ENCODE measurements around the gene CNTN6.

CNTN6 gene

DNA sequence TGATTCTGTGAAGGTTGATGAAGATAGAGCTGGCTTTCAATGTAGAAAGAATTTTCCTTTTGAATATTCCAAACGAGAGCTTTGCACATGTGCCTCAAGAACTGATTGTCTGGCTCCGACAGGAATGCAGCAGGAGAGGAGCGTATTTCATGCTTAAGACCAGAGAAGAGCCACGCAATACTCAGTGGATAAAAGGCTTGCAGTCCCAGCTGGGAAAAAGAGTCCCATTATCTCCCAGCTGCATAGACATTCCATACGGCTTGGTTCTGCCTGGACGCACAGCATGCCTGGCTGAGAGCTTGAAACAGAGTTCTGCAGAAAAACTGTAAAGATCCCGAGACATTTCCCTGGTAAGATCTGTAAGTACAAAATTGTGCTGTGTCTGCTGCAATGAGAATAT is at the start of gene CNTN6:
Gene CNTN6 (plus strand): TSS at position 254 of the 400 bp plus-strand sequence. CDS start 54,985 bp downstream, outside the sequence.
- DNase-seq = no peak

DNA sequence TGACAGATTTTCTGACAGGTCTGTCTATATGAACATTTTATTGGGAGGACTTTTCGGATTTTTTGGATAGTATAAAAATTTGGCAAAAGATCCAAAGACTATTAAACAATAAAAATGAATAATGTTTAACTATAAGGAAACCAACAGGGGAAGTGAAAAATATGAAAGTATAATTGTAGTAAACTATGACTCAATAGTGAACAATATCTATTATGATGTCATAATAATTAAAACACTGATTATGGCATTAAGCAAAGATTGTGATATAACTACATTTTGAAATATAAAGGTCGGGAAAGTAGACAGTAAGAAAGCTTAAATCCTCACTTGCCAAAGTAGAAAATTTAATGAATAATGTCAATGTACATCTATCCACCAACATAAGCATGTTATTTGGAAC is 44.3 kb upstream of the CNTN6 start:
- no peak for DNase-seq

DNA sequence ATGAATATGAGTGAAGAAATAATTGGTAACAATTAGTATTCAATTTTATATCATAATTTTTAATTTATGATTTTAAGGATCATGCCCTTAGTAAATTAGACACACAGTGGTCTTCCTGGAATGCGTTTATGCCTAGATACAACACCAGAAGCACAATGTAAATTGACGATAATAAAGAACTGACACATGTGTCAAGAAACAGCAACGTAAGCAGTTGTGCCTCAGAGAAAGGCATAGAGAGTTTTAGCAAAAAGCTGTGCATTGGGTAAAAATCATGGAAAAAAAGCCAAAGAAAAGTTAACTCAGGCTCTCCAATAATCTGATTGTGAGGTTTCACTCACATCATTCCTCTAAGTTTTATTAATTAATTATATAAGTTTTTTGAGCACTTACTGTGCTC is 37.0 kb upstream of the CNTN6 start:
- DNase-seq = no peak

DNA sequence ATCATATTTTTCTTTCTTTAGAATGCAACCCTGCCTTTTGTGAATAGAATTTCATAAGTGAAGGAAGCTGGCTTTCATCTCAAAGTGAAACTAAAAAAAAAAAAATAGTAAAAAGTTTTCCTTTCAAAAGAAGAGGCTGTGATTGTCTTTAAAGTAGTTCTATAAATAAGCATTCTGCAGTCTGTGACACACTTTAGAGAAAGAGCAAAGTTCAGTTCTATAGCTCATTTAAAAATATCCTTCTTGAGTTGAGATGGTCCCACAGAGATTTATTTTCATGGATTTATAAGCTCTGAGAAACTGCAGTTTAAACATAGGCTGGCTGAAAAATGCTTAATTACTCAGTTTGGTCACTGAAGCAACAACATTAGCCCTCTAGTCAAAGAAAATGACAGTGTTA is 36.1 kb upstream of the CNTN6 start:
- no peak for DNase-seq

DNA sequence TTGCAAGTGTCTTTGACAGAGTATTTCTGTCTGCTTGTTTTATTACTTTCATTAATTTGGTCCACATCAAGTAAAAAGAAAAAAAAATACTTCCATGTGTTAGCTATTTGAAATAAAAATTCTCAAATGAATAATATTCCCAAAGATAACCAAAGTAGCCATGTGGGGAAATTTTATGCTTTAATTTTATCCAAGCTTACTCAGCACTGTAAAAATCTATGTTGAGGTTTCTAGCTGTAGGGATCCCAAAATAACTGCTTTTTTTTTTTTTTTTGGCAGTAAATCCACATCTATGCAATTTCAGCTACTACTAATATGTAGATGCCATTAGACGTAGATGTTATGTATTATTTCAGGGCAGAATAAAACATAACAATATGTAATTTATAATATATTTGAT is 35.4 kb upstream of the CNTN6 start:
- DNase-seq = no peak

DNA sequence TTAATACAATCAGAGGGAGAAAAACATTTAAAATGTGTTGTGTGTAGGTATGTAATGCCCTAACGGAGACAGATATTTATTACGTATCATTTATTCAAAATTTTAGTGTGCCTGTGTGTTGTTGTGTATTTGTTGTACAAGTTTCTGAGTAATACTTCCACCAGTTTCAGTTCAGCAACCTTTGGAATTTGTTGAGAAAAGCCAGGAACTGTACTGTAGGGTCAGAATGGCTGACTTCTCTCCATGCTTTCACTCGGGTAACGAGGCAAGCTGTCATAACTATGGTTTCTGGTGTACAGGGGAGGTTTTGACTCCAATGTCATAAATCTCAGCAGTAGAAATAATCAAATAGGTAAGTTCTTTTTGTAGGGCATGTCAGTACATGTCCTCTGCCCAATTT is 23.8 kb upstream of the CNTN6 start:
- no peak for DNase-seq

DNA sequence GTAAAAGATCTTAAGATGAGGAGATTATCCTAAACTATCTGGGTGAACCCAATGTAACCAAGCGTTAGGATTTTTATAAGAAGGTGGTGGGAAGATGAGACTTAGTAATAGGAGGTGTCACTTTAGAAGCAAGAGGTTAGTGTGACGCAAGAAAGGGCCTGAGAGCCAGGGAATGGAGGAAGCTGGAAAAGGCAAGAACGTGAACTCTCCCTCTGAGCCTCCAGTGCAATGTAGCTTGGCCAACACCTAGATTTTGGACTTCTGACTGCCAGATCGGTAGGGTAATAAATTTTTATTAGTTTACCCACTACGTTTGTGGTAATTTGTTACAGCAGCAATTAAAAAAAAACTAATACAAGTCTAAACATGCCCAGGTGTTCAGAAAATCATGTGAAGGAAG is 20.8 kb upstream of the CNTN6 start:
- DNase-seq = no peak

DNA sequence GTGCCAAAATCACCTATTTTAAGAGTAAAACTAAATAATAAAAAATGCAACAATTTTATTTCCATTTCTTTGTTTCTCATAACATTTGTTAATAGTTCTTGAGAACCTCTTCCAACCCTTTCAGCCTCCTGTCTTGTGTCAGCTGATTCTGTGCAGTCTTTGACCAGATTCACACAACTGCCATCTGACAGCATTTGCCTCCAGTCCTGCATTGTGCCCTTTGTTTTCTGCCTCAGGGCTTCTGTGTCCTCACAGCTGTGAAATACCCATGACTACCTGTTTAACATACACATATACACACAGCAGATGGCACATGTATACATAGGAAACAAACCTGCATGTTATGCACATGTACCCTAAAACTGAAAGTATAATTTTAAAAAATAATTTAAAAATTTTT is 13.2 kb upstream of the CNTN6 start:
- DNase-seq = no peak

DNA sequence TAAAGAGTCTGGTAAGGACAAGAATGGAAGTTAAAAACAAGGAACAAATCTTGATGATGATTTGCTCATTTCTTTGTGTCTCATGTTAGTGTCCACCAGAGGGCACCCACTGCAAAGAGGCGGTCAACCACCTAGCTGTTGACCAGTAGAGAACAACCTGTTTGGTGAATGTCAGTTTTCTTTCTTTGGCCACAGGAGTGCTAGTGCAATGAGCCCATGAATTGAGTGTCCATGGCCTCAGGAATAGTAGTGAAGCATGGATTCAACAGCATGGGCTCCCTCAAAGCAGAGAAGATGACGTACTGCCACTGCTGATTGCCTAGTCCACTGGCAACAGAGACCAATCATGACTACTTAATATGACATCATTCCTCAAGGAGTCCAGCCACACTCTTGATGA is 10.7 kb upstream of the CNTN6 start:
- DNase-seq = peak; percentile 26

DNA sequence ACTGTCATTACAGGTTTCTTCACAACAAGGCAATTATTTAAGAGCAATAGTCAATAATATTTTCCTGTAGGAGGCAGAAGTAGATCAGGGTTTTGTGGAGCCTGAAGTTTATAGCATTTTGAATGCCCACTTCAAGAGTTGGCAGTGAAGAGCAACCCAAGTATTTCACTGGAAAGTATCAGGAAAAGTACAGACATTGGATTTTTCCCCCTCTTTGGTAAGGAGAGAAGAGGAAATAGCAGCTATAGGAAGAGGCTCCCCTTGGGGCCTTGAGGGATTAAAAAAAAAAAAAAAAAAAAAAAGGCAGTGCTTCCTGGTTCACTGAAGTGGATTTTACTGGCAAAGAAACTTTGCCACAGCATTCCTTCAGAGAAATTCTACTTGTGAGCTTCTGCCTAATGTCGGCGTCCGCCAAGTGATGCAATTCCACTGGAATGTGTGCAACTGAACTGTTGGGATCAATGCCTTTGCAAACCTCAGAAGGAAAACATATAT is 5.7 kb upstream of the CNTN6 start:
- DNase-seq = no peak

DNA sequence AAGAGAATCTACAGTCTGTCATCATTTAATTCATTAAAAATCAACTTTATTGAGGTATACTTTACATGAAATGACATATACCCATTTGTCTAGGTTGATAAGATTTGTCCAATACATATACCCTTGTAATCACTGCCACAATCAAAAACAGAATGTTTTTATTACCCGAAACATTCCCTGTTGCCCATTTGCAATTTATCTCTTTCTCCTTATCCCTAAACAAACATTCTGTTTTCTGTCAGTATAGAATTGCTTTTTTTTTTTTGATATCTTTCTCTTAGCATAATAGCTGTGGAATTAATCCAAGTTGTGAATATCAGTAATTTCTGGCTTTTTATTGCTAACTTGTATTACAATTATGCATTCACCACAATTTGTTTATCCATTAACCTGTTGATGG is 4.3 kb upstream of the CNTN6 start:
- no peak for DNase-seq

DNA sequence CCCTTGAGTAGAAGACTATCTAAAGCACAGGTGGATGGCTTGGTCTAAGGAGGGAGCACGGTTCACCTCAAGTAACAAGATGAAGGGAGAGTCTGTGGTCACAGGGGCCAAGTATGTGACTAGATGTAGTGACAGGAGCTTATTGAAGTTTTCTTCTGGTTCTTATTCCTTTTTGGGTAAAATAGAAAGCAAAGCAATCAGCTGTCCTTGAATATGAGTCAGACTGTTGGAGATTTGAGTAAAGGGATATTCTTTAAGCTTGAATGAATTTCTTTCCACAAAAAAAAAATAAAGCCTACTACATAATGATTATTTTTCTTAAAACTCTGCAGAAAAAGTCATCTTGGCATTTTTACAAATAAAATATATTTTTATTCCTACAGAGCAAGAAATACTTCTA is 1.5 kb upstream of the CNTN6 start:
- no peak for DNase-seq

DNA sequence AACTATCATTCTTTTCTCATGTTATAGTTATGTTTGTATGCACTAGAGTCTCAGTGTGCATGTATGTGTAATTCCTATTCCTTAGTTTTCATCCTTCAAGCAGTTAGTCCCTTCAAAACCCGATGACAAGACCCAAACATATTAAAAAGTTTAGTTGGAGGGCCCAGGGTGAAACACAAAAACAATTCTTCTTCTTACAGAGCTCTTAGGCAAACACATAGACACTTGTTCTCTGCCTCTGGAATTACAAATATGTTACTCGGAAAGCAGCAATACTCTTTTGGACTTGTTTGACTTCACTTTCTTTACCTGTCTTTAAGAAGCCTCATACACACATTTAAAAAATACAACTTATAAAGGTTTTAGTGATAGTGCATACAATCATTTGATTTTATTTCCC is 763 bp upstream of the CNTN6 start:
- DNase-seq = no peak

DNA sequence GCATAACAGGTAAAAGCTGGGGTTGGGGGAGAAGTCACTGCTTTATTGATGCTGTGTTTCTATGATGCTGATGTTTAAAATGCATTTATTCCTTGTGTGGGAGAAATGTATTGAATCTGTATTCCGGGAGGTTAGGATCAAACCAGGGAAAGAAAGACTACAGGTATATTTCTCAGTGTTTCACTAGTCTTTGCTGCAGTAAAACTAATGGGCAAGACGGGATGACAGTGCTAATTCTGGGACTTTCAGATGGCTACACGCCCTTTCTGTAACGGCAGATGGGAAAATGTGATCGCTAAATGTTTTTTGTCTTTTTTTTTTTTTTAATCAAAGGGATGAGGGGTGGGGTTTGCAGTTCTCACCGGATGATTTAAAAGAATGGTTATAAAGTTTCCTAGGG is 393 bp downstream of the CNTN6 start:
- DNase-seq = no peak

DNA sequence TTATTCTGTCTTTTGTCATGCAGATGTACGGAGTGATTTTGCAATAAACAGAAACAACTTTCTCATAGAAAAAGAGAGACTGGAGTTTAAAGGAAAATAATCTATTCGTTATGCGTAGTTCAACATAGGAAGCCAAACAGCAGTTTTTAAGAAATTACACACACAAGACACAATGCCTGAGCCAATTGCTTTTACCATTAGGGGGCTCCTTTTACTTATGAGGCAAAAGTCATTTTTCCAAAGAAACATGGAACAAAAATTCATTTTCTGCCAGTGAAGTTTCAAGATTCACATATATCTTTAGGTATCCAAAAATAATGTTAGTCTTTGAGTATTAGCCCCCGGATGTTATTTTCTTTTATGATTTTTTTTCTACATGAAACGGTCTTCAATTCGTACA is 10.7 kb downstream of the CNTN6 start:
- no peak for DNase-seq

DNA sequence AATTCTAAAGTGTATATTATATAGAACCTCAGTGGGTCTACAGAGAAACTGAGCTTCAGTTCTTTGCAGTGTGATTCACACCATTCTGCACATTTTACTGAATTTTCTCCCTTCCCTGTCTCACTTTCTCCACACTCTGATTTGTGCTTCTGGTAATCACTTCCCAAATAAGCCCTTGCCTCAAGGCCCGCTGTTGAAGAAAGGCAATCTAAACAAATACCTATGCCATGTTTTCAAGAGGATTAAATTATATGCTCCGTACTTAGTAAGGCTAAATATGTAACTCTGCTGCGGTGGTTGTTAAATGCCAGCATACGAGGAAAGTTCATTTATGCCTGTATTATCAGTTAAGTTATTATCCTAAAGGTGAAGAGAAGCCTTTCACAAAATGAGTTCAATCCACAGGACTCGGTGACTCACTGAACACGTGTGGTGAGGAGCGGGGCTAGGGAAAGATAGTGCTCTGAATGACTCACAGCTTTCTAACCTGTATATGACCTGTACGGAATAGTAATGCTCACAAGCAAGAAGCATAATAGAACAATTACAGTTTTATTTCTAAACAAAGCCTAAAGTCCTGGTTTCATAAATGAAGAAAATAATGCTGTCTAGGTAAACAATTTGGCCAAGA is 25.1 kb downstream of the CNTN6 start:
- DNase-seq = no peak

DNA sequence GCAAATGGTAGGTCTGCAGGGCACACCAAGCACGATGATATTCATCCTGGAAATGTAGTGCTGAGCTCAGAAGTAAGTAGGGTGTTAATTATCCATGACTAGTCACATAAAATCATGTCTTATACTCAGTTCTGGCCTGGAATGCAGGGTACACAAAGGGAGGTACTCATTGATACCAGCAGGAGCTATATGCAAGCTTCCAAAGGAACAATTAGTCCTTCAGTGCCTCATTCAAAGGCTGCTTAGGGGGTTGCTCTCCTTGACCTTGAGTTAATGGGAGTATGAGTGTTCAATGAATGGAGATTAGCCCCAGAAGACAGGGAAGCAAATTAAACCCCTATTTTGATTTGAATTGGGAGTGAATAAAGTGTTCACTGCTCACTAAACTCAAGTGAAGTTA is 38.3 kb downstream of the CNTN6 start:
- DNase-seq = no peak

DNA sequence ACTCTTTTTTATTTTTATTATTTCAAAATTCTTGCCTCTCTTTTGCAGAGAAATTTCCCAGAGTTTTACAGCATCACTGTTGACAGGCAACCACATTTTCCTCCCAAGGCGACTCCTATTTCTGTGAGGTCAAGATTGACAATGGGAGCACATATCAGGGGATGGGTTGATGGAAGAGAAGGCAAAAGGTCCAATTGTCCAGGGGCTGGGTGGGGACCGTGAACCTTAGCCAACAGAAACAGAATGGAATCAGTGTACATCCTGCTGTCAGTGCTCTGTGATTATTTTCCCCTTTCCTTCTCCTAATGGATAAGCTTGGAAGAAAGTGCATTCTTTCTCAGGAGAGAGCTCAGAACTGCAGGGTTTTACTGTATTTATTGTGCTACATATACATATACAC is 42.4 kb downstream of the CNTN6 start:
- no peak for DNase-seq

DNA sequence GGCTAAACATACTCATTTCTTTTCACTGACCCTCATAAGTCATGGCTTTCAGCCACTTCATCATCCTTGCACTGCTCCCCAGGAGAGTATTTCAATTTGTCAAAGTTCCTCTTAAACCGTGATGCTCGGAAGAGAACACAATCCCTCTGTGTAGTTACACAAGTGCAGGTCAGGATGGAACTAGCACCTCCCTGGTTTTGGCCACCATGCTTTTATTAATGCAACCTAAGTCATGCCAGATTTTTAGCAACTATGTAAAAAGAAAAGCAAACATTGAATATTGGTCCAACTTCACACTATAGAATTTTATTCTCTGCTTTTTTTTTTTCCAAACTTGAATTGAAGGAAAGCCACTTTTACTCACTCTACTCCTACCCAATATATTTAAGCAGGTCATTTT is 45.2 kb downstream of the CNTN6 start:
- DNase-seq = no peak

DNA sequence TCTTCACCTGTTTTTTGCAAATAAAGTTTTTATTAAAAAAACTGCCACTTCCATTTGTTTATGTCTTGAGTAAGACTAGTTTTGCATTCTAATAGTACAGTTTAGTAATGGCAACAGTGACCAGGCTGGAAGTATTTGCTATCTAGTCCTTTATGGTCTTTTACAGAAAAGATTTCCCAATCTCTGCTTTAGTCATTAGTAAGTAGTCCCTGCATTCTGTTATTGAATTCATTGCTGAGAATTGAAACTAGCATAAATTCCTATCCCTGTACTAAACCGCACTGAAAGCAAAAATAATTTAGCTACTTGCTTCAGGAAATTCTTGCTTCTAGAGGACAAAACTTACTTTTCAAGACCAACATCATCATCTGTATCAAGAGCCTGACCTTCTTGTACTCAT is 46.2 kb downstream of the CNTN6 start:
- no peak for DNase-seq

DNA sequence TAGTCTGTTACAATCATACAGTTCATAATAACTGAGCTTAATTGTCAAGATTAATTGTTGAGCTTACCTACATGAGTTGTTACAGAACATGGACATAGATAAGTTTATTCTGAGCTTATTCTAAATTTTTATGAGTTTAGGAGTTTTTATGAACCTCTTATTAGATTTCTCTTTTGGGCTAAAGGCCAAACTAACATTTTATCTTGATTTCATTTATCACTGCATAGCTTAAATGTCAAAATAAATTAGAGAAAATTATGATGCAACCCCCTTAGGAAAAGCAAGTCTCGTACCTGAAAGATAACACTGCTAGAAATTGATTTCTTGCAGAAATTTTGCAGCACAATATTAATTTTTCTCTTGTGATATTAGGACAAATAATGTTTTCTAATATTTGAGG is 54.5 kb downstream of the CNTN6 start:
- DNase-seq = no peak

DNA sequence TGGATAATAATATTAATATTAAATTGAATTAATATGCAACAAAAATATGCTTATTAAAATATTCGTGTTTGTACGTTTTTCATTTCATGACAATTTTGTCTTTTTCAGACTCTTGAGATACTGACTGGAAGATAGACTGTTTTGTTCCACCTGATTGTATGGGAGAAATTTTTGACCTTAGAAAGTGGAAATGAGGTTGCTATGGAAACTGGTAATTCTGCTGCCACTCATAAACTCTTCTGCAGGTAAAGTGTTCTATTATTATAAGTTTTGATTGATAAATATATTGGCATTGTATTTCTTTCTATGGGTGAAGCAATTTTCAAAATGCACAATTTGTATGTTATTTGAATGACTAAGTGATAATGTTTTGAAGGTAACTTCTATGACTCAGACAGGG is 55.0 kb downstream of the CNTN6 start:
- no peak for DNase-seq

DNA sequence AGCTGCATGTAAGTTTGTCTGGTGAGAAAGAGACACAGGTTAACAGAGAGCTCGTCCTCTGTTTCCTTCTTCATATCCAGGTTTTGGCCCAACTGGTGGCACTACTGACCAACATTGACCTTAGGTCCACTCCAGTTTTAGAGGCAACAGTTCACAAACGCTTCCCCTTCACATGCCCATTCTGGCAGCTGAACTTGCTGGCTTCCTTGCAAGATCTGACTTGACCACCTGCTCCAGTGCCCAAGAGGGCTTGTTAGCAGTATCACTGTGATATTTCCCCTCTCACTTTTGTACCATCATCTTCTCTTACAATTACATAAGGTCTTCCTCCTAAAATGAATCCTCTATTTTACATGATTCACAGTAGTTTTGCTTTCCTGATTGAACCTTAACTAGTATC is 71.3 kb downstream of the CNTN6 start:
- DNase-seq = no peak

DNA sequence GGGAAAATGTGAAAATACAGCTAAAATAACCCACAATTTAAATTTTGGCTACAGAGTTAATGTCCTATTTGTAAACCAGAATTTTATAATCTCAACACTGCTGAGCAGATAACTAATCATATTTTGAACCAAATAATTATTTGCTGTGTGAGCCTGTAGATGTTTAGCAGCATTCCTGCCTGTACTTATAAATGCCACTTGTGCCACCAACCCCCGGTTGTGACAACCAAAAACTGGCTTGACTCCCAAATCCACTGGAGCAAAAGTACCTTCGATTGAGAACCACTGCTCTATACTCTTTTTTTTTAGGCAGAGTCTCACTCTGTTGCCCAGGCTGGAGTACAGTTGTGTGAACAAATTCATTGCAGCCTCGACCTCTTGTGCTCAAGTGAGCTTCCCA is 78.5 kb downstream of the CNTN6 start:
- DNase-seq = no peak

DNA sequence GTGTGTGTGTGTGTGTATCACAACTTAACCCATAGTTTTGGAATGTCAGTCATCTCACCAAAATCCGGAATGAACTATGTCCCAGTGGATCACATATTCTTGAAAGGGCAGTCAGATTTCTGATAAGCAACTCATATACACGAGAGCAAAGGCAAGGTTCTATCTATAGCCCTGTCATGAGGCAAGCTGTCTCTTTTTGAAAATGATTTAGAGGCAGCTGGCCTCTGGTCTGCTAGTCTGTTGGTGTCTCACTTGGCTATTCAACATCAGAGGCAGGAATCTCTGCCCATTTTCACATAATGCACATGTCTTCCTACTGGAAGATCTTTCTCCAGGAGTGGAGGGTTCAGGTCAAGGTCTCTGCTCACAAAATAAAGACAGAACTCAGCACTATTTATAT is 79.8 kb downstream of the CNTN6 start:
- no peak for DNase-seq

DNA sequence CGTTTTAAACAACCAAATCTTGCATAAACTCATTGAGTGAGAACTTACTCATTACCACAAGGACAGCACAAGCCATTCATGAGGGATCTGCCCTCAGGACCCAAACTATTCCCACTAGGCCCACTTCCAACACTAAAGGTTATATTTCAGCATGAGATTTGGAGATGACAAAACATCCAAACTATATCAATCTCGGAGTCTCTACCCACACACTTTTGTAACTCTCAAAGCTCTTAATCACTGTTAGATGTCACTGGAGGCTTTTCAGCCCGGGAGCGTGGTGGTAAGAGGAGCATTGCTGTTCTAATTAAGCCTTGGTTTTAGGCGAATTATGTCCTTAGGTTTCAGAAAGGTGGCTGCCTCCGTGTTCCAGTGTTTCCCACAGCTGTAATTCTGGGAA is 86.3 kb downstream of the CNTN6 start:
- no peak for DNase-seq
